ENCODE measurements around the gene HAND2. TPM values are rescaled to one million over a fixed set of nuclear protein-coding genes. Genes with fewer than 3 reads are reported as not detected.

The HAND2 gene
- total RNA-seq, 6 experiments from 2014 or later = 2.1 to 11.2 (median 6.2) TPM

DNA sequence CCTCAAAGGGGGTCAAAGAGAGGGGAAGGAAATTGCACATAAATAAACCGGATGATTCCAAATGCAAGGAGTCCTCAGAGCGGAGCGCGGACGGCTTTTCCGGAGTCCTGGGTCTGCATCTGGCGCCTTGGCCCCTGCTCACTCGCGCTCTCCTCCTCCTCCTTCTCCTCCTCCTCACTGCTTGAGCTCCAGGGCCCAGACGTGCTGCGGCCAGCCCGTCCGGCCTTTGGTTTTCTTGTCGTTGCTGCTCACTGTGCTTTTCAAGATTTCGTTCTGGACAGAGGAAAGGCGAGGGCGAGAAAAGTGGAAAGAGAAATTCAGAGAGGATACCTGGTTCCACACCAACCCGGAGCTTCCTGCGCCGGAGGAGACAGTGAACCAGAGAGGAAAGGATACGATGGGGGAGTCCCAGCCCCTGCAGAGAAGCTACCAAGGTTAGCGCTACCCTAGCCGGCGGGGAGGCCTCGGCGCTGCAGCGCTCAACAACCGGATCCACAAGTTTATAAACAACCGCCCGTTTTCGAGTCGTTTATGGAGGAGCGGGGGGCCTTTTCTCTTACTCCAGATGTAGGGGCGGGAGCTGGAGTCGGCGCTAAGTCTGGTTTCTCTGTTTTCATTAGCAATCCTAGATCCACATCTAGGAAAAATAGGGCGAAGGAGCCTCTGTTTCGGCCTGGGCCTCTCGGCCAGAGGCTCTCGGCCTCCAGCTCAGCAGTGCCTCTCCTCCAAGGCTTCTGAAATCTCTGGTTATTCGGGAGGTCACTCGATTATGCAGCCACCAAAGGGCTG lies 2.7 kb downstream of the HAND2 start:
- peak overlapping the region; percentile 49 to 70 (median 53) for H3K27ac ChIP-seq
- intact Hi-C loops (cut with DNase I) = no loop called here

DNA sequence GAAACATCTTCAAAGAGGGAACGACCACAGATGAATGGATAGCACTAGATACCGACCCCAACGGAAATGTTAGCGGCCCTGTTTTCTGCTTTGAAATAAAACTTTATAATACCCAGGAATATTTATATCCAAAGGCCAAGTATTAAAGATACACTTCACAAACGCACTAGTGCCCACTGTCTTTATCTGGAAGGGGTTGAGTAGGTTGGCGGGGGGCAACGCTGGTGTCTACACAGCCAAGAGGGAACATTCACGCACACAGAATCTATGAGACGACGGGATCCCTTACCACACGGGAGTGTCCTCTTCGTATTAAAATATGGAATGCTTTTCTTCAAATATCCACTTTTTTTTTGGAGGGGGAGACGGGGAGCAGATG lies 3.3 kb downstream of the HAND2 start:
- H3K9me3 ChIP-seq = no peaks in the 10 kb centered on the region
- intact Hi-C loops (cut with DNase I) = no loop called here
- TF ChIP-seq POLR2A (IDR thresholded peaks at IDR 0.05) = no peak
- TF ChIP-seq, protein P1, sequence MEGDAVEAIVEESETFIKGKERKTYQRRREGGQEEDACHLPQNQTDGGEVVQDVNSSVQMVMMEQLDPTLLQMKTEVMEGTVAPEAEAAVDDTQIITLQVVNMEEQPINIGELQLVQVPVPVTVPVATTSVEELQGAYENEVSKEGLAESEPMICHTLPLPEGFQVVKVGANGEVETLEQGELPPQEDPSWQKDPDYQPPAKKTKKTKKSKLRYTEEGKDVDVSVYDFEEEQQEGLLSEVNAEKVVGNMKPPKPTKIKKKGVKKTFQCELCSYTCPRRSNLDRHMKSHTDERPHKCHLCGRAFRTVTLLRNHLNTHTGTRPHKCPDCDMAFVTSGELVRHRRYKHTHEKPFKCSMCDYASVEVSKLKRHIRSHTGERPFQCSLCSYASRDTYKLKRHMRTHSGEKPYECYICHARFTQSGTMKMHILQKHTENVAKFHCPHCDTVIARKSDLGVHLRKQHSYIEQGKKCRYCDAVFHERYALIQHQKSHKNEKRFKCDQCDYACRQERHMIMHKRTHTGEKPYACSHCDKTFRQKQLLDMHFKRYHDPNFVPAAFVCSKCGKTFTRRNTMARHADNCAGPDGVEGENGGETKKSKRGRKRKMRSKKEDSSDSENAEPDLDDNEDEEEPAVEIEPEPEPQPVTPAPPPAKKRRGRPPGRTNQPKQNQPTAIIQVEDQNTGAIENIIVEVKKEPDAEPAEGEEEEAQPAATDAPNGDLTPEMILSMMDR (IDR thresholded peaks at IDR 0.05) = no peak
- ATAC-seq (no peak), DNase-seq (no peak)
- no peaks in the 10 kb centered on the region for H3K36me3 ChIP-seq
- peaks cover 9 to 61% of the 10 kb centered on the region in 2 donors for H3K27me3 ChIP-seq
- H3K4me1 ChIP-seq = peaks cover 0 to 17% (median 0%) of the 10 kb centered on the region in 4 donors
- peak overlapping the region; percentile 9 to 40 (median 33) for H3K4me3 ChIP-seq
- WGBS (ENCODE audit: insufficient coverage, low coverage, low lambda C conversion rate, missing lambda C conversion rate) = 8% methylated on average over 13 of the region's 13 CpGs
- peak overlapping the region; percentile 49 to 70 (median 53) for H3K27ac ChIP-seq

More for the DNA sequence above, 2.7 kb downstream of the HAND2 start:
- TF ChIP-seq, protein P1 (IDR thresholded peaks at IDR 0.05) = no peak
- TF ChIP-seq POLR2A (IDR thresholded peaks at IDR 0.05) = no peak
- H3K9me3 ChIP-seq = no peaks in the 10 kb centered on the region
- no peaks in the 10 kb centered on the region for H3K36me3 ChIP-seq
- ATAC-seq = no peak
- H3K4me3 ChIP-seq = peak overlapping the region; percentile 9 to 40 (median 33)
- H3K4me1 ChIP-seq = peaks cover 0 to 11% (median 0%) of the 10 kb centered on the region in 4 donors
- DNase-seq = no peak
- H3K27me3 ChIP-seq = peaks cover 7 to 62% of the 10 kb centered on the region in 2 donors
- 2% methylated on average over 39 of the region's 42 CpGs for WGBS (ENCODE audit: insufficient coverage, low coverage, low lambda C conversion rate, missing lambda C conversion rate)

DNA sequence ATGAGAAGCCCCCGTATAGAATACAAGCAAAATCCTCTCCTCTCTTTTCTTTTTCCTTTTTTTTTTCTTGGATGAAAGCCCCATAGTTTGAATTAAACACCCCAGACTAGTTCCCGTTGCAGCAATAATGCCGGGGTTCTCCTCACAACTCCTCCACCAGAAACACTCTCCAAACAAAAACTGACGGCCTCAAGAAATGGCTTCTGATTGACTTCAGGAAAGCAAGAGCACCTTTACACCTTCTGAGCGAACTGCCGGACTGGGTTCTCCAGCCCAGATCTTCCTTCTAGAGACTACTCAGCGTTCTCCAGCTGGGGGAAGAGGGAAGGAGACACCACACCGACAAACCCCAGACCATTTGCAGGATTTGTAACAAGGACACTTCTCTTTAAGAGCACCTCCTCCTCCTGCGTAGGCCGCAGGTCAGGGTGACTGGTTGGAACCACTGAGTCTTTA lies 4.0 kb downstream of the HAND2 start:
- no peak for TF ChIP-seq POLR2A (IDR thresholded peaks at IDR 0.05)
- TF ChIP-seq, protein P1 (IDR thresholded peaks at IDR 0.05) = no peak
- ATAC-seq = no peak
- Histone ChIP-seq H3K9me3 (no peaks in the 10 kb centered on the region), H3K27me3 (peaks cover 13 to 59% of the 10 kb centered on the region in 2 donors), H3K4me1 (peaks cover 0 to 21% (median 0%) of the 10 kb centered on the region in 4 donors), H3K4me3 (peak overlapping the region in 2 of 3 donors; percentile 14 to 40), H3K36me3 (no peaks in the 10 kb centered on the region), H3K27ac (peak overlapping the region; percentile 28 to 53 (median 37))
- 18% methylated on average over 10 of the region's 10 CpGs for WGBS (ENCODE audit: insufficient coverage, low coverage, low lambda C conversion rate, missing lambda C conversion rate)
- DNase-seq = no peak
- intact Hi-C loops (cut with DNase I) = no loop called here

DNA sequence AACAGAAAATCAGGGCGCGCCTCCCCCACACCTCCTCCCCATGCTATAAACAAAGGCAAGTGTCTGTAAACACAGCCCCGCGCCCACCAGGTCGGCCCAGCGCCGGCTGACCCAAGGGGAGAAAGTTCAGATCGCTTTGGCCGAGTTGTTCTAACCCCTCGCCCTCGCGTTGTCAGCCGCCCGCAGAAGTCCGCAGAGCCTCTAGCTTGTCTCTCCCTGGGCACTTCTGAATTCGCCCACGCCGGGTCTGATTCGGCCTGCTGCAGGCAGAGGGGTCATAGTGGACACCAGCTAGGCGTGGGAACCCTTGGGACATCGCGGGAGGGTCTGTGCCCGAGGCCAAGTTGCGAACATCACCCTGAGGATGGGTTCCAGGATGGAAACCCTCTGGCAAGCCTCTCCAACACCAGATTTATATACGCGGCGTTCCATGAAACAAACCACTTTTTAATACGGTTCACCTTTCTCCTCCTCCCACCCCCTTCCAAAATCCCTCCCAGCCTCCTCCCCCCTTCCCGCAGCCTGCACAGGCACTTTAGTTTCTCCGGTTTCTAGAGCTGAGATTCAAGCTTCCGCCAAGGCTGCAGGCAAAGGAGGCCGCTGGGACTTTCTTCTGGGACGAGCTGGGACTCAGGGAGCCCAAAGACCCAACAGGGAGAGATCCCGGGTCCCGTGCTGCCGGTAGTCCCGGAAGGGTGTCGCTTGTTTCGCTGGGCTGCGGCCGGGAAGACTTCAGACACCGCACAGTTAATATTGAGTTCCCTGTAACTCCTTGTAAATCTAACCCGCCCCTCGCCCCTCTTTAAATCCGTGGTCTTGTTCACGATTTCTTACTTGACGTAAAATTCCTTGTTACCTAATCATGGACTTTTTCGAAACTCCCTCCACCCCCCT lies 4.7 kb downstream of the HAND2 start:
- Histone ChIP-seq H3K9me3 (no peaks in the 10 kb centered on the region), H3K27me3 (peaks cover 13 to 59% of the 10 kb centered on the region in 2 donors), H3K27ac (peak overlapping the region; percentile 37 to 53 (median 47)), H3K4me3 (peak overlapping the region in 2 of 3 donors; percentile 14 to 40), H3K4me1 (peaks cover 0 to 21% (median 0%) of the 10 kb centered on the region in 4 donors), H3K36me3 (no peaks in the 10 kb centered on the region)
- no peak for ATAC-seq
- DNase-seq = no peak
- 7% methylated on average over 36 of the region's 48 CpGs for WGBS (ENCODE audit: insufficient coverage, low coverage, low lambda C conversion rate, missing lambda C conversion rate)
- TF ChIP-seq POLR2A (IDR thresholded peaks at IDR 0.05) = no peak
- TF ChIP-seq, protein P1 (IDR thresholded peaks at IDR 0.05) = no peak
- intact Hi-C loops (cut with DNase I) = no loop called here
